Lower leg skin (tissue), 4 donors: Measurements from ENCODE around the gene OR6C2. TPM values are rescaled to one million over a fixed set of nuclear protein-coding genes. Genes with fewer than 3 reads are reported as not detected.
"Not testable (repeated sequence)": the region's sequence is repeated elsewhere in the genome, so short reads cannot be mapped to it uniquely, and the experiment has no call there.

ENCODE experiments used
- DNase-seq, 2 donors: peaks; one replicate each; pipeline ENCODE4 v3.0.0-alpha.2; 2019; ENCODE audit warnings: low spot score in 2 of 2
- H3K4me3 ChIP-seq: fragments of 200-600 bp; sonication (generic); 2 replicates; pipeline ENCODE4 v1.5.1; 2017; ENCODE audit warnings: mild to moderate bottlenecking, low read depth; ENCODE audit not compliant: poor library complexity, severe bottlenecking
- CTCF ChIP-seq, 3 donors: fragments of 450-650 bp; IDR thresholded peaks; one replicate each; pipeline ENCODE4 v1.5.1; 2016; ENCODE audit warnings: antibody characterized with exemption in 3 of 3, mild to moderate bottlenecking in 3 of 3, moderate library complexity in 2 of 3
- POLR2A ChIP-seq, 2 donors: fragments of 450-650 bp; IDR thresholded peaks; one replicate each; pipeline ENCODE4 v1.6.1; 2016 to 2017; ENCODE audit warnings: antibody characterized with exemption in 2 of 2, mild to moderate bottlenecking in 1 of 2, moderate library complexity in 1 of 2
- WGBS, 2 donors: methylation state at CpG; one replicate each; pipeline ENCODE4 v1.1.5; 2018; 5-methylcytosine and 5-hydroxymethylcytosine counted together
- intact Hi-C: fragments of 100-400 bp; cut with DNase I; formaldehyde crosslinking; loops from one replicate; pipeline ENCODE4 v1.15.0; 2023; ENCODE audit warnings: low total_unique reads
- total RNA-seq, 4 donors: library from RNA; depleted of rRNA; stranded (reverse); fragments of >200 nt; gene quantifications; one replicate each; pipeline ENCODE4 v1.1.0, GENCODE V29; 2016

Gene OR6C2
- total RNA-seq, 4 donors from 2014 or later: not detected

- H3K4me3 ChIP-seq: no peak overlapping the region
- 89 to 90% methylated on average over 1 of the region's 1 CpG for whole genome bisulfite sequencing, 2 donors
- TF ChIP-seq POLR2A (IDR thresholded peaks at IDR 0.05) (no peak), CTCF (IDR thresholded peaks at IDR 0.05) (no peak)
- intact Hi-C loops: no loop called here
- DNase-seq: no peak
Observed at GRCh38 chr12:55472264-55472663, 28.4 kb downstream of the OR6C2 start.

- 96 to 99% methylated on average over 16 to 18 of the region's 29 CpGs for WGBS, 2 donors
- H3K4me3 ChIP-seq, DNase-seq, intact Hi-C loops: not testable (repeated sequence)
Observed at GRCh38 chr12:55479136-55479535, 35.3 kb downstream of the OR6C2 start.

- 62 to 85% methylated on average over 7 of the region's 13 CpGs for WGBS, 2 donors
- H3K4me3 ChIP-seq, DNase-seq, intact Hi-C loops: not testable (repeated sequence)
Observed at GRCh38 chr12:55484284-55484683, 40.4 kb downstream of the OR6C2 start.

GRCh38 chr12:55492078-55492477, 48.2 kb downstream of the OR6C2 start, which contains the start of gene OR6C68:
OR6C68 (plus strand) TSS chr12:55492378; CDS start chr12:55492378, 0 bp downstream.
- no peak within 1 kb of the TSS for H3K4me3 ChIP-seq
- intact Hi-C loops: no loop called here
- TF ChIP-seq CTCF (IDR thresholded peaks at IDR 0.05) (no peak), POLR2A (IDR thresholded peaks at IDR 0.05) (no peak)
- 58 to 62% methylated on average over 2 of the region's 2 CpGs for WGBS, 2 donors
- no peak for DNase-seq

DNA sequence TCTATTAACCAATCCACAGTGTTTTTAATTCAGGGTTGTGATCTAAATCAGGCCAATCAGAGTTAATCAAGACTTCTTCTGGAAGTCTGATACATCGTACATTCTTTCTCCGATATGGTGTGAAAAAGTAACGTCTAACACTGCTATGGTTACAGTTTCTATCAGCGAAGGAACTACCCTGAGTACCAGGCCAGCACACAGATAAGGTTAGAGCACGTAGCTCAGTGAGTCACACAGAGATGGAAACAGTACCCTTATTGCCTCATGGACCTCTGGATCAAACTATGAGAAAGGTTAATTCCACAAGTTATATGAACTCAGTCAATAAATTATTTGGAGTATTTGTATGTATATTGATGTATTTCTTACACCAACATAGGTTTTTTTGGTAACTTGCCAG, 51.6 kb downstream of the OR6C2 start:
- 80% methylated on average over 5 of the region's 5 CpGs for WGBS, 2 donors
- intact Hi-C loops: no loop called here
- no peak for DNase-seq
- TF ChIP-seq POLR2A (IDR thresholded peaks at IDR 0.05): no peak
- TF ChIP-seq CTCF (IDR thresholded peaks at IDR 0.05): no peak
- H3K4me3 ChIP-seq: no peak overlapping the region

GRCh38 chr12:55499231-55499630, 55.4 kb downstream of the OR6C2 start:
- TF ChIP-seq CTCF (IDR thresholded peaks at IDR 0.05): no peak
- no peak overlapping the region for H3K4me3 ChIP-seq
- WGBS, 2 donors: 68 to 81% methylated on average over 4 of the region's 4 CpGs
- no peak for DNase-seq
- intact Hi-C loops: no loop called here

DNA sequence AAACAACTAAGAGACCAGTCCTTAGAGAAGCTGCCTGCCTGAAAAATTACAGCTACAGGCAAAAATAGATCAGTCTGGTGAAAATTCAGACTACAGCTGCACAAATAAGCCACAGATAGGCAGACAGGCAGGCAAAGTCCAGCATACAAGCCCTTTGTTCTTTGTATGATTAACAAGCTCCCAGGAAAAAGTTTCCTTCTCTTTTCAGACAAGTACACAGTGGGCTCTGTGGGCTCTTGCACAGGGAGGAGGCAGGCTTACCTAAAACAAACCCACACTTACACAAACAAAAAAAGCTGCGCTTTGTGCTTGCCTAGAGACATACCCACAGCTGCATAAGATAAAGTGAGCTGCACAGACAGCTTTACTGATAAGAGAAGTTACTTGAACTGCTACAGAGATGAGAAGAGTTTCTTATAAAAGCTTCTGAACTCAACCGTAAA, 56.0 kb downstream of the OR6C2 start:
- TF ChIP-seq CTCF (IDR thresholded peaks at IDR 0.05) (no peak), POLR2A (IDR thresholded peaks at IDR 0.05) (no peak)
- 57 to 72% methylated on average over 2 of the region's 2 CpGs for WGBS, 2 donors
- DNase-seq: no peak
- intact Hi-C loops: no loop called here
- no peak overlapping the region for H3K4me3 ChIP-seq
